Stimulated activated effector memory CD8-positive, alpha-beta T cell treated with anti-CD3 and anti-CD28 coated beads, Interleukin-12 subunit alpha, Interleukin-12 subunit beta, amount 100 ng/mL, for 72 hours (primary cell): ENCODE results near the gene SMARCD1.
"Not testable (repeated sequence)": the region's sequence is repeated elsewhere in the genome, so short reads cannot be mapped to it uniquely, and the experiment has no call there.

Source experiments
- ATAC-seq: fragments of 150-1000 bp; cut with Tn5 transposase; 2 replicates; pipeline ENCODE4 v1.10.0; 2021
- DNase-seq, 2 donors: peaks; one replicate each; pipeline ENCODE4 v3.0.0; 2021 to 2022; ENCODE audit warnings: low spot score in 2 of 2
- H3K27ac Mint-ChIP-seq: one replicate; pipeline ENCODE4 v1.8.0; 2022; ENCODE audit warnings: mild to moderate bottlenecking, mixed read lengths
- H3K36me3 Mint-ChIP-seq: one replicate; pipeline ENCODE4 v1.8.0; 2022; ENCODE audit warnings: mild to moderate bottlenecking, mixed read lengths
- H3K4me1 Mint-ChIP-seq: one replicate; pipeline ENCODE4 v1.8.0; 2022; ENCODE audit warnings: mixed read lengths
- H3K4me3 Mint-ChIP-seq: one replicate; pipeline ENCODE4 v1.8.0; 2022; ENCODE audit warnings: mild to moderate bottlenecking, mixed read lengths
- H3K9me3 Mint-ChIP-seq: one replicate; pipeline ENCODE4 v1.8.0; 2022; ENCODE audit warnings: mixed read lengths

SMARCD1 gene

DNA sequence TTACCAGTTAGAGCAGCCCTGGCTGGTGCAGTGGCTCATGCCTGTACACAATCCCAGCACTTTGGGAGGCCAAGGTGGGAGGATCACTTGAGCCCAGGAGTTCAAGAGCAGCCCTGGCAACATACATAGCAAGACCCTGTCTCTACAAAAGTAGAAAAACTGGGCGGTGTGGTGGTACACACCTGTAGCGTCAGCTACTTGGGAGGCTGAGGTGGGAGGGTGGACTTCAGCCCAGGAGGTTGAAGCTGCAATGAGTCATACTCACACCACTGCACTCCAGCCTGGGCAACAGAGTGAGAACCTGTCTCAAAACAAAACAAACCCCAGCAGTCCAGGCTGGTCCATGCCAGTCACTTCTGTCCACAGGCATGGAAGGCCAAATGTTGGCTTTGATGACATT is 34.2 kb downstream of the SMARCD1 start:
- Mint-ChIP-seq H3K36me3 (peaks cover 93% of the 10 kb centered on the region), H3K9me3 (no peaks in the 10 kb centered on the region), H3K4me3 (no peak overlapping the region), H3K27ac (no peak overlapping the region), H3K4me1 (peaks cover 40% of the 10 kb centered on the region)
- ATAC-seq = no peak
- DNase-seq = no peak

DNA sequence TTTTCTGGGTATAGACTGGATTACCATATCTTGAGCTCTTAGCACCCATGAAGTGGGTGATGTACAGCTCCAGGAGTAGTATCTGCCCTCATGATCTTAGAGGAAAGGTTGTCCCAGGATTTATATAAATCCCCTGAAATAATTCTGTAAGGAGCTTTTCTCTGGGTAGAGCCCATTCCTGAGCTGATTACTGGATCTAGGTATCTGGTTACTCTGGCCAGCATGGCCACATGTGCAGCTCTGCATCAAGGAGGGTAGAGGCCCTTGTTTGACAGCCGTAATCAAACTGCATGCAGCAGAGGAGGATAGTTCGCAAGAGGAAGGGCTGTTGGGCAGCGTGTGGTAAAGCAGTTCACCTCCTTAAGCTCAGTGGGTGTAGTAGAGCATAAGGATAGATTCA is 35.4 kb downstream of the SMARCD1 start:
- Mint-ChIP-seq H3K27ac (peak overlapping the region; percentile 12), H3K4me1 (peaks cover 44% of the 10 kb centered on the region), H3K4me3 (no peak overlapping the region), H3K36me3 (peaks cover 90% of the 10 kb centered on the region), H3K9me3 (no peaks in the 10 kb centered on the region)
- no peak for ATAC-seq
- no peak for DNase-seq

GRCh38 chr12:50120953-50121352 is 35.8 kb downstream of the SMARCD1 start:
- ATAC-seq = no peak
- Mint-ChIP-seq H3K36me3 (peaks cover 90% of the 10 kb centered on the region), H3K27ac (peak overlapping the region; percentile 12), H3K4me1 (peaks cover 44% of the 10 kb centered on the region), H3K4me3 (no peak overlapping the region), H3K9me3 (no peaks in the 10 kb centered on the region)
- DNase-seq = no peak

DNA sequence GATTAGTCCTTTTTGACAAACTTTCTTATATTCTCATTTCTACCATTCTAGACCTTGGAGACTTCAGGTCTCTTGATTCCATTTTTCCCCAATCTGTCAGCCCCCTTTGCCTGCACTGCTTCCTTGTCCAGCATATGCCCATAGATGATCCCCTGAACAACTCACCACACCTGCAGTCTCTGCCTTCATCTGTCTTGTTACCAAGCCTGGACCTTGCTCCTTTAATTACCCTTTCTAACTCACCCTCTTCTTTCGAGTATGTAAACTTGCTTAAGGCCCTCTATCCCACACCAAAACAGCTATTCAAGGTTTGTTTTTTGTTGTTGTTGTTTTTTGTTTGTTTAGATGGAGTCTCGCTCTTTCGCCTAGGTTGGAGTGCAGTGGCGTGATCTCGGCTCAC is 36.5 kb downstream of the SMARCD1 start:
- Mint-ChIP-seq H3K27ac (peak overlapping the region; percentile 5), H3K9me3 (no peaks in the 10 kb centered on the region), H3K36me3 (peaks cover 92% of the 10 kb centered on the region), H3K4me1 (peaks cover 39% of the 10 kb centered on the region), H3K4me3 (no peak overlapping the region)
- ATAC-seq (no peak), DNase-seq (no peak)

DNA sequence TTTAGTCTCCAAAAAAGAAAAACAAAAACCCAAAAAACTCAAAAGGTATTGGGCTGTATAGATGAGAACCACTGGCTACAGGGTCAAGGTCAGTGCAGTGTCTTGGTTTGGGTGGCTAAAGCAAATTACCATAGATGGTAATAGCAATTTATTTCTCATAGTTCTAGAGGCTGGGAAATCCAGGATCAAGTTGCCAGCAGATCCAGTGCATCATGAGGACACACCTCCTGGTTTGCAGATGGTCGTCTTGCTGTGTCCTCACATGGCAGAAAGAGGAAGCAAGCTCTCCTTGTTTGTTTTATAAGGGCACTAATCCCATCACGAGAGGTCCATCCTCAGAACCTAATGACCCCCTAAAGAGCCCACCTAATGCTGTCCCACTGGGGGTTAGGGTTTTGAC is 38.1 kb downstream of the SMARCD1 start:
- Mint-ChIP-seq H3K4me3 (no peak overlapping the region), H3K27ac (peak overlapping the region; percentile 44), H3K4me1 (peaks cover 33% of the 10 kb centered on the region), H3K36me3 (peaks cover 92% of the 10 kb centered on the region), H3K9me3 (no peaks in the 10 kb centered on the region)
- no peak for DNase-seq
- no peak for ATAC-seq

DNA sequence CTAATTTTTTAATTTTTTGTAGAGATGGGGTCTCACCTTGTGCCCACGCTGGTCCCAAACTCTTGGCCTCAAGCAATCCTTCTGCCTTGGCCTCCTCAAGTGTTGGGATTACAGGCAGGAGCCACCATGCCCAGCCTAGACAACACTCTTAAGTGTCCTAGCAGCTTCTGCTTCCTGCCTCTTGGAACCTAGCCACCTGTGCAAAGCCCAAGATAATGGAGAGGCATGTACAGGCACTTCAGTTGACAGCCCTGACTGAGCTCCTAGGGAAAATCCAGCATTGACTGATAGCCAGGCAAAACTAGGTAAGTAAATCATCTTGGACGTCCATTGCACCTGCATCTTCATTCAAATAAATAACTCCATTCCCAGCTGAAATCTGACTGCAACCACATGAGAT is 42.4 kb downstream of the SMARCD1 start:
- DNase-seq (no peak), ATAC-seq (no peak)
- H3K36me3 Mint-ChIP-seq = peaks cover 97% of the 10 kb centered on the region
- no peak overlapping the region for H3K4me3 Mint-ChIP-seq
- peaks cover 22% of the 10 kb centered on the region for H3K4me1 Mint-ChIP-seq
- H3K27ac Mint-ChIP-seq = peak overlapping the region; percentile 81
- no peaks in the 10 kb centered on the region for H3K9me3 Mint-ChIP-seq

GRCh38 chr12:50129290-50129689 is 44.1 kb downstream of the SMARCD1 start:
- no peak overlapping the region for H3K4me3 Mint-ChIP-seq
- peaks cover 25% of the 10 kb centered on the region for H3K4me1 Mint-ChIP-seq
- H3K36me3 Mint-ChIP-seq = peaks cover 97% of the 10 kb centered on the region
- no peaks in the 10 kb centered on the region for H3K9me3 Mint-ChIP-seq
- ATAC-seq = no peak
- H3K27ac Mint-ChIP-seq = peak overlapping the region; percentile 38
- no peak for DNase-seq

DNA sequence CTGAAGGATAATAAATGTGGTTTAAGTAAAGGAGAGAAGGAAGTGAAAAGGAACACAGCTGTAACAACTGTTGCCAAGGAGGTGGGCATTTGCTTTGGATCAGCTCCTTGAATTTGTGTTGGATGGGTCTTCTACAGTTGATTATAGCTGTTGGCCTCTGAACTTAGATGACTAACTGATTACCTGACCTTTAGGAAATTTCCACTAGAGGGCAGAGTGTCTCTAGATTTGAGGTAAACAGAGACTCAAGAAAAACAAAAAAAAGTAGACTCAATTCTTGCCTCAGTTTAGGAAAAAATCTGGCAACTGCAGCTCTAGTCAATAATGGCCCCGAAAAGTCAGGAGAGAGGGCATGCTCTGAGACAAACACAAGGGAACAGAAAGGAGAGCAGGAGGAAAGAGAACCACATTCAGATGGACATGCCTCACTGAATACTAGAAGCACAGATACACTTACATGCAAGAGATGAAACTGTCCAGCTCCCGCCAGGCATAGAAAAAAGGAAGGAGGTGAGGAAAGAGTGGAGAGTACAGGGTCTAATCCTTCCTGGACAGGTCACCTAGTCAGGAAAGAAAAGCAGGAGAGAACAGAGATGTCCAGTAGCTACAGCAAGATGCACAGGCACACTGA is 47.5 kb downstream of the SMARCD1 start:
- Mint-ChIP-seq H3K9me3 (no peaks in the 10 kb centered on the region), H3K4me3 (no peak overlapping the region), H3K27ac (peak overlapping the region; percentile 60), H3K36me3 (peaks cover 100% of the 10 kb centered on the region), H3K4me1 (peaks cover 7% of the 10 kb centered on the region)
- ATAC-seq = peak; percentile 65
- no peak for DNase-seq

GRCh38 chr12:50142993-50143392 is 57.9 kb downstream of the SMARCD1 start:
- no peaks in the 10 kb centered on the region for H3K4me1 Mint-ChIP-seq
- DNase-seq (no peak), ATAC-seq (no peak)
- peaks cover 59% of the 10 kb centered on the region for H3K36me3 Mint-ChIP-seq
- no peaks in the 10 kb centered on the region for H3K9me3 Mint-ChIP-seq
- H3K4me3 Mint-ChIP-seq = no peak overlapping the region
- H3K27ac Mint-ChIP-seq = no peak overlapping the region

- Mint-ChIP-seq H3K9me3 (no peaks in the 10 kb centered on the region), H3K27ac (no peak overlapping the region), H3K4me3 (no peak overlapping the region), H3K36me3 (peaks cover 41% of the 10 kb centered on the region), H3K4me1 (peaks cover 12% of the 10 kb centered on the region)
- DNase-seq = no peak
- no peak for ATAC-seq
Observed at GRCh38 chr12:50145439-50145838, 60.3 kb downstream of the SMARCD1 start.

DNA sequence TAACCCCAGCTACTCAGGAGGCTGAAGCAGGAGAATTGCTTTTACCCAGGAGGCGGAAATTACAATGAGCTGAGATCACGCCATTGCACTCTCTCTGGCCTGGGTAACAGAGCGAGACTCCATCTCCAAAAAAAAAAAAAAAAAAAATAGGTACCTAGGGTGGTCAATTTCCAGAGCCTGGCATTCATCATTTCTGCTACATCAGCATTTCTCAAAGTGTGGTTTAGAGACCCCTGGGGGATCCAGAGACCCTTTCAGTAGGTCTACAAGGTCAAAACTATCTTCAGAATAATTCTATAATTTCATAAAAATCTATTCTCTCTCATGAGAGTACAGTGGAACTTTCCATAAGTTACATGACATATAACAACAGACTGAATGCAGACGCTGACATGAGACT is 62.1 kb downstream of the SMARCD1 start:
- Mint-ChIP-seq H3K27ac (no peak overlapping the region), H3K36me3 (peaks cover 23% of the 10 kb centered on the region), H3K4me3 (no peak overlapping the region), H3K4me1 (peaks cover 24% of the 10 kb centered on the region), H3K9me3 (no peaks in the 10 kb centered on the region)
- no peak for DNase-seq
- no peak for ATAC-seq

DNA sequence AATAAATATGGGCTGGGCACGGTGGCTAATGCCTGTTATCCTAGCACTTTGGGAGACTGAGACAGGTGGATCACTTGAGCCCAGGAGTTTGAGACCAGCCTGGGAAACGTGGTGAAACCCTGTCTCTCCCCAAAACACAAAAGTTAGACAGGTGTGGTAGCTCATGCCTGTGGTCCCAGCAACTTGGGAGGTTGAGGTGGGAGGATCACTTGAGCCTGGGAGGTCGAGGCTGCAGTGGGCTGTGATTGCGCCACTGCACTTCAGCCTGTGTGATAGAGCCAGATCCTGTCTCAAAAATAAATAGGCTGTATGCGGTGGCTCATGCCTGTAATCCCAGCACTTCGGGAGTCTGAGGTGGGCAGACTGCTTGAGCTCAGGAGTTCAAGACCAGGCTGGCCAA is 62.9 kb downstream of the SMARCD1 start:
- not testable (repeated sequence) for H3K9me3 Mint-ChIP-seq, DNase-seq, H3K4me3 Mint-ChIP-seq, ATAC-seq, H3K27ac Mint-ChIP-seq
- H3K36me3 Mint-ChIP-seq = peaks cover 22% of the 10 kb centered on the region
- H3K4me1 Mint-ChIP-seq = peaks cover 24% of the 10 kb centered on the region

GRCh38 chr12:50149311-50149710 is 64.2 kb downstream of the SMARCD1 start:
- Mint-ChIP-seq H3K36me3 (peaks cover 28% of the 10 kb centered on the region), H3K4me3 (no peak overlapping the region), H3K9me3 (no peaks in the 10 kb centered on the region), H3K4me1 (peaks cover 24% of the 10 kb centered on the region), H3K27ac (no peak overlapping the region)
- ATAC-seq (peak; percentile 79), DNase-seq (no peak)
